Glomerular visceral epithelial cell (primary cell): ENCODE results near the gene PHF24.
A peak's percentile ranks its signal among the peaks of the same experiment; 100 is the strongest.

Experiments
- DNase-seq: peaks from one replicate; pipeline ENCODE4 v3.0.0-alpha.2; 2016; ENCODE audit errors: extremely low spot score

PHF24 gene

GRCh38 chr9:34983209-34983608 is 25.1 kb downstream of the PHF24 start:
- no peak for DNase-seq

GRCh38 chr9:34984049-34984448 is 26.0 kb downstream of the PHF24 start:
- no peak for DNase-seq

GRCh38 chr9:34985311-34985899 is 27.3 kb downstream of the PHF24 start:
- peak; percentile 68 for DNase-seq

GRCh38 chr9:34986540-34987047 is 28.5 kb downstream of the PHF24 start:
- no peak for DNase-seq

GRCh38 chr9:34987160-34987901 is 29.2 kb downstream of the PHF24 start:
- no peak for DNase-seq

- DNase-seq = peak; percentile 43
Measured at GRCh38 chr9:34988218-34989002, 30.3 kb downstream of the PHF24 start.

DNA sequence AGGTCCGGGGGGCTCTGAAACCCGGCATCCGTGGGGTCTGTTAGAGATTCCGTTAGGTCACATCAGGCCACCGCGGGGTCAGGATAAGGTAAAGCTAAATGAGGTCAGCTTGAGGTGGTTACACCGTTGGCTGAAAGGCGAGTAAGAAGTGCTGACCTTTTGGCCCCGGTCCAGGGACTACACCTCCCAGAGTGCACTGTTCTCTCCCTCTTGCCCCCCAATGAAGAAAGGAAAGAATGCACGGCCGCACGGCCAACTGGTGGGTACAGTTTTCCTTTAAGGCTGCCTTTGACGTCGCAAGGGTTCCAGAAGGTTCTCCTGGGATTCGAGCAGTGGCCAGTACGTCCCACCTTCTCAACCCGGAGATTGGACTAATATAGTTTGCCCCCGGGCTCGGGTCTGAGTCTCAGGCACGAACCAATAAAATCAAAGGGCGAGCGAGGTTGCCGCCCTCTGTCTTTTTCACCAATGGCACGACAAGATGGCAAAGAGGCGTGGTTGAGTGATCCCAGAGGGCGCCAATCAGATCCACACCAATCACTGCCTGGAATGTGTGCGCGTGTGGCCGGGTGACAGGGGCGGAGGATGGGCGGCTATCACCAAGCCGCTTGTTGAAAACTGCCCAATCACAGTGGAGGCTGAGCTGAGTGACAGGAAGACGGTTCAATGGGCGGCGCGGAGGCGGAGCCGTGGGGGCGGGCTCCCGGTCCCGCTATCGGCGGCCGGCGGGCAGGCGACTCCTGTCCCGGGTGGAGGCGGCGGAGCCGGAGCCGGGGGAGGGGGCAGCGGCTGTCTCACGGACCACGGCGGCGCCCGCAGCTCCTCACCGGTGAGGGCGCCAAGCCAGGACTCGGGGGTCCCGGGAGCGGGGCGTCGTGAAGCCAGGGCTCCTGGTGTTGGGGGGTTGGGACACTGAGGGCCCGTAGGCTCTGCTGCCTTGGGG is 31.2 kb downstream of the PHF24 start, which contains the start of gene DNAJB5:
TSS of gene DNAJB5 (plus strand) at position 743 of the 943 bp plus-strand sequence. CDS start 886 bp downstream, outside the sequence.
- peak; percentile 100 for DNase-seq

DNA sequence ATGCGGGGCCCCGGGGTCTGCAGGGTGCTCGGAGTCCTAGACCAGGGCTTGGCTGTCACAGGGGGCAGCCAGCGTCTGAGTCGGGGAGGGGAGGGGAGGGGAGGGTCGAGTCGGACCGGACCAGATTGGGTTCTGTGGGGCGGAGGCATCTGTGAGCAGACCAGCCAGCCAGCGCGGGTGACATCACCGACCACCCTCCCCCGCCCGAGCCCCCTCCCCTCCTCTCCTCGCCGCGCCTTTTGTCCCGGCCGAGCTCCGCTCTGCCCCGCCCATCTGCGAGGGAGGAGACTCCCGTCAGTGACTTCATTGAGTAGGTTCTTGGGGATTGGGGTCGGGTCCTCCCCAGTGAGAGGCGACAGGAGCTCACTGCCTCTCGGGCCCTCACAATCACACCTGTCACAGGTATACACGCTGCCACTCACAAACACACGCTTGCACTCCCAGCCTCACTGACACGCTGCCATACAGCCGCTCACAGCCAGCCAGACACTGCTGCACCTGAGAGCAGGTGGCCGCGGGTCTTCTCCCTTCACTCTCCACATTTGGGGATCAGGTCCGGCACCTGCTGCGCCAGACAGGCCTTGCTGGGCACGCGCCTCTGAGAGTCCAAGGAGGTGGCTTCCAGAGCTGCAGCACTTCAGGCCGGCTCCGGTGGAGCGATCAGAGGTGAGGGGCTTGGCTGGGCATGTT is 32.0 kb downstream of the PHF24 start:
- peak; percentile 67 for DNase-seq

DNA sequence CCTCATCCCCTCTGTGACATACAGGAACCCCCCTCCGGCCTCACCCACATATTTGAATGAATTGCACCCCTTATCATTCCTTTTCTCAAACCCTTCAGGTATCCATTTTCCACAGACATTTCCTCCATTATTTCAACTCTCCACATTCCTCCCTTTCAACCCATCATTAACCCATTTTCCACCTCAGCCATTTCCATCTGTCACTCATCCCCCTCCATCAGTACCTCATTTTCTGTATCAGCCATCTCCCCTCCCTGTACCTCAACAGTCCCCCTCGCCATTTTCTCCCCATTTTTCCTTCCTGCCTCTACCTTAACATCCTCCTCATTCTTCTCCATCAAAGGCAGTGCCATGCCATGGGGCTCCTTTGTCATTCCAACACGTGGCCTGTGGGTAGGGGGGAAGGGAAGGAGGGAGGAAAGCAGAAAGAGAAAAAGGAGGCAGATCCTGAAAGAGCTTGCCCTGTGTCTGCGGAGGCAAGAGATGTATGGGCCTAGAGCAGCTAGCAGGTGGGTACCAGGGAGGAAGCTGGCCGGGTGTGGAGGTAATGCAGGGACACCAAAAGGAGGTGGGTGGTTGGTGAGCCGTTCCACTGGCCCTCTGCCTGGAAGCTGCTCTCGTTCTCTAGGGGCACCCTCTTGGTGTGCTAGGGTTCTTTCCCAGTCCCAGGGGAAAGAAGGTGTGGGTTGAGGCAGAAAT is 33.0 kb downstream of the PHF24 start:
- DNase-seq = no peak

DNA sequence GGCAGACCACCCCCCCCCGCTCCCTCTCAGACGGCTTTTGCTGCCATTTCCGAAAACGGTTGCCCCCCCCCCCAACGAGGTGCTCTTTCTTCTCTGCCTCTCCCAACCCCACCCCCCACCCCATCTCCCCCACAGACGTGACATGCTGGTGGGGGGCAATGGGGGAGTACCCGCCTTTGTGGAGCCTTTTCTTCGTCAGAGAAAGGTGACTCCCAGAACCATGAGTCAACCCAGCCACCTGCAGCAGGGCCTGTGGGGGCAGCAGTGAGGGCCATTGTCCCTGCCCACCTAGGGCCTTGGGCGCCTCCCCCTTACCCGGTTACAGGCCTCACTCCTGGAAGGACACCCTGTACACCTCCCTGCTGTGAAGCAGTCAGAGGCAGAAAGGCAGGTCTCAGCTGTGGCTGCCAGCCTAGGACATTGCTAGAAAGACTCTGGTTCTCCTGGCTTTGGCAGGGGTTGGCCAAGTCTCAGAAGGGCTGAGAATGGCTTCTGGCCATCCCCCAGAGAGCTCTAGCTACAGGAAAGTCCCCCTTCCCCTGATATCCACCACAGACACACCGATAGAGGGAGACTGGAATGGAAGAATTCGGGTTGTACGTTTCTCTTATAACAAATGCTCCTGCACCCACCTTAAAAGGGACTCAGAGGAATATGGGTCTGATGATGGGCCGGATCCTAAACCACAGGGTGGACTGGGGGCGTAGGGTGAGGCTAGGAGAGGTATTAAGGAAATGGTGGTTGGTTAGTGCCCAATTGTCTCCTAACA is 33.7 kb downstream of the PHF24 start:
- peak; percentile 59 for DNase-seq

GRCh38 chr9:34992376-34992951 is 34.4 kb downstream of the PHF24 start:
- peak; percentile 94 for DNase-seq

DNA sequence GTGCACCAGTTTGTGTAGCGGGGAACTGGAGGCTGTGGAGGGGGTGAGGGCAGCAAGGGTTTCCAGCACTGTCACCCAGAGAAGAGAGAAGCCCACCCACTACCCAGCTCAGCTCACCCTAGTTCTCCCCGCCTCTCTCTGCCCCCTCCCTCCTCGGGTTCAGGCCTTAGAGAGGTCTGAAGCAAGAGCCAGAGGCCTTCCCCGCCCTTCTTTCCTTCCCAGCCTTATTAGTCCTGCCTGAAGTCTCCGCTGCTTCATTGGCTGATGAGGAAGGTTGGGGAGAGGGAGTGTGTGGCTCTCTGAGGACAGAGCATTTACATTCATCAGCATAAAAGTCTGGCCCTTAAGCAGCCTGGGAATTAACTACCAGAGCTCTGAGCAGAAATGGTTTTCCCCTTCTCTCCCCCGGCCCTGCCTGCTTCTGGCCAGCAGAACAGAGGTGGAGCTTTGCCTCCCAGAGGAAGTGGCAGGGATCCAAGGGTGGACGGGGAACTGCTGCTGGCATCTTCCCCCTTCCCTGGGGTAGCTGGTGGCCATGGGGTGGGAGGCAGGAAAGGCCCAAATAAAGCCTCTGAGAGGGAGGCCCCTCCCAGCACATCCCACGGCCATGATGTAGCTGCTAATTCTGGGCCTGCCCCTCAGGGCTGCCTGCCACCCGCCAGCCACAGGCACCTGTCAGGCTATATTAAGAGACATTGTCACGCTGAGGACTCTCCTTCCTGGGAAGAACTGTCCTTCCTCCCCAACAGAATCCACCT is 35.6 kb downstream of the PHF24 start:
- peak; percentile 55 for DNase-seq

DNA sequence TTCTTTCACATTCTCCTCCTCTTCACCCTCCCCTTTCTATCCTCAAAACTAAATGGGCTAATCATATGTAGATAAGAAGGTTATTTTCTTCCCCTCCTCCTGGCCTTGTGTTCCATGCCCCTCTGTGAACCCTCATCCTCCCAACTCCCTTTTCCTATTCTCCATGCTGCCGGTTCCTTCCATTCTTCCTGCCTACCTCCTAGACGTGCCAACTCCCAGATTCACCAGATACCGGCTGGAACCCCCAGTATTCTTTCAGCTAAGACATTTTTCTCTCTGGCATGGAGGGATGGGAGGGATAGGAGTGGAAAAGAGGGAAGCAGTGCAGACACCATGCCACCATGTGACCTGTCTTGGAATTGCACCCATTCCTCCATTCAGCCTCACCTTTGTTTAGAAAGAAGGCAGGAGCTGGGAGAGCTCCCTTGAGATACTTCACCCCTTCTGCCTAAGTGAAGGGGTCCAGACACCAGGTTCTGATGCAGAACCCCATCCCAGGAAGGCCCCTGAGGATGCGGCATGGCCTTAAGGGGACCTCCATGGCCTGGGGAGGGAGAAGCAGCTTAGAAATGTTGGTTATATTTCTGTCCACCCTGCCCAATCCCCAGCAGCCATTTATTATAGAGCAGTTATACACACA is 36.3 kb downstream of the PHF24 start:
- peak; percentile 64 for DNase-seq

DNA sequence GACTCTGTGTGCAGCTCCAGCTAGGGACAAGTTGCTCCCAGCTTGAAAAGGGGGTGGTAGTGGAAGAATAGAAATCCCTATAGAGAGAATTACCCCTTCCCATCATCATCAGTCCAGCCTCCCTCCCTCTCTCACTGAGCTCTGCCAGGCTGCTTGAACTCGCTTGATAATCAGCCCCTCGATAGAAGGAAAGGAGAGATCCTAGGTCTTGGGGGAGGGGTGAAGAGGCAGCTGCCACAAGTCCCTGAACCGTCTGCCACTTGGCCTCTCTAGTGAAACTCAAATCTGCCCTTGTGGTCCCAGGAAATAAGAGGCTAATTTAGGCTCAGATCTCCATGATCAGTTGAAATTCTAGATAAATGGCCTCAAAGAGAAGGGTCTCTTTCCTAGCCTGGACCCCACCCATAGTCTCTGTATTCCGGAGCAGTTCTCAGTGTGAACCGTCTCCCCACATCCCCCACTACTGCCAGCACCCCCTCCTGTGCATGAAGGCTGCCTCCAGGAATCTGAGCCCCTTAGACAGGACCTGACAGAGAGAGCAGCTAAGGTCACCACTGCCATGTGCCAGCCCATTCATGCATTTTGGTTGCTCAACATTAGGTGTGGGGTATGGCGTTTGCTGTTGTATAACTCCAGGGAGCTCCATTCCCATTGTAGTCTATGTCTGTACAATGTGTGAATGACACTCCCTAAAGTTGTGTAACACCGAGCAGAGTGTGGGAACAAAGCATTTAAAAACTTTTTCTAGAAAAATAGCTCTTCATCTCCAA is 37.0 kb downstream of the PHF24 start:
- DNase-seq = no peak

DNA sequence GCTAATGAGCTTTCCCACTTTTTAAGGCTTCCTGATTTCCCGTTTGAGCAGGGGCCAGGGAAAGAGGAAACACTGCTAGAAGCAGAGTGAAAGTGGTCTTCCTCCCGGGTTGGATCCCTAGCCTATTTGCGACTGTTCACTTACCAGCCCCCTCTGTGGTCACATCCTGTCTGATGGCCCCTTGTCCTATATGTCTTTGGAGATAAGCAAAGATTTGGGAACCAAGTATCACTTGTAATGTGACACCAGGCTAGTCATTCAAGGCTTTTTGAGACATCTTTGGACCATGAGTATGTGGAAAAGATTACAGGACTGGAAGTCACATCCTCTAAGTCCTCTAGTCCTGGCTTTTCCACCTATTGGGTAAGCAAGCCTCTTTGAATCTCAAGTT is 37.6 kb downstream of the PHF24 start:
- DNase-seq = no peak

- no peak for DNase-seq
Measured at GRCh38 chr9:34996181-34996904, 38.3 kb downstream of the PHF24 start.
